Fibroblast of skin of scalp (primary cell): ENCODE data around the gene BIRC3. TPM values are rescaled to one million over a fixed set of nuclear protein-coding genes. Genes with fewer than 3 reads are reported as not detected.

Source experiments
- DNase-seq: peaks from one replicate; pipeline ENCODE4 v3.0.0-alpha.2; 2013
- polyA plus RNA-seq, 2 experiments: library from polyadenylated mRNA; unstranded; fragments of 120-200 nt; gene quantifications; one replicate each; pipeline ENCODE4 v1.2.1, GENCODE V29; 2013; ENCODE audit not compliant: insufficient read length in 2 of 2

Gene BIRC3
- polyA plus RNA-seq (2013, experiment 1 of 2; ENCODE audit: insufficient read length): 1.3 TPM
- 1.3 TPM for polyA plus RNA-seq (2013, experiment 2 of 2; ENCODE audit: insufficient read length)

- DNase-seq: peak; percentile 82
Measured at GRCh38 chr11:102317099-102317767, at the start of gene BIRC3. Gene BIRC3 (plus strand): TSS chr11:102317484. CDS start chr11:102324510, 7,026 bp downstream.

GRCh38 chr11:102267609-102268008 lies 49.7 kb upstream of the BIRC3 start:
- peak; percentile 44 for DNase-seq

- peak; percentile 42 for DNase-seq
Measured at GRCh38 chr11:102268083-102268984, 49.0 kb upstream of the BIRC3 start.

GRCh38 chr11:102268985-102269470 lies 48.3 kb upstream of the BIRC3 start:
- DNase-seq: no peak

- peak; percentile 60 for DNase-seq
Measured at GRCh38 chr11:102269927-102270326, 47.4 kb upstream of the BIRC3 start.

- no peak for DNase-seq
Measured at GRCh38 chr11:102272047-102272824, 45.0 kb upstream of the BIRC3 start.

GRCh38 chr11:102274628-102275027 lies 42.7 kb upstream of the BIRC3 start:
- no peak for DNase-seq

GRCh38 chr11:102276362-102276761 lies 40.9 kb upstream of the BIRC3 start:
- DNase-seq: peak; percentile 42

- DNase-seq: peak; percentile 66
Measured at GRCh38 chr11:102276783-102277182, 40.5 kb upstream of the BIRC3 start.

GRCh38 chr11:102279641-102280170 lies 37.6 kb upstream of the BIRC3 start:
- peak; percentile 85 for DNase-seq

- no peak for DNase-seq
Measured at GRCh38 chr11:102280245-102280833, 36.9 kb upstream of the BIRC3 start.

GRCh38 chr11:102283116-102283485 lies 34.2 kb upstream of the BIRC3 start:
- DNase-seq: peak; percentile 40

GRCh38 chr11:102284008-102284407 lies 33.3 kb upstream of the BIRC3 start:
- DNase-seq: no peak

GRCh38 chr11:102286292-102286691 lies 31.0 kb upstream of the BIRC3 start:
- DNase-seq: no peak

GRCh38 chr11:102287964-102288724 lies 29.1 kb upstream of the BIRC3 start:
- DNase-seq: peak; percentile 85

- DNase-seq: no peak
Measured at GRCh38 chr11:102288725-102289083, 28.6 kb upstream of the BIRC3 start.

GRCh38 chr11:102289592-102289991 lies 27.7 kb upstream of the BIRC3 start:
- DNase-seq: peak; percentile 38

- no peak for DNase-seq
Measured at GRCh38 chr11:102291831-102292230, 25.5 kb upstream of the BIRC3 start.

- DNase-seq: no peak
Measured at GRCh38 chr11:102292933-102293332, 24.4 kb upstream of the BIRC3 start.

- peak; percentile 69 for DNase-seq
Measured at GRCh38 chr11:102293873-102294601, 23.2 kb upstream of the BIRC3 start.
